HG03097 (cell line): ENCODE results near the gene IYD.
"Not testable (repeated sequence)": the region's sequence is repeated elsewhere in the genome, so short reads cannot be mapped to it uniquely, and the experiment has no call there.

Source experiments
- ATAC-seq: cut with Tn5 transposase; IDR thresholded peaks from one replicate; pipeline ENCODE4 v1.9.1; 2021; ENCODE audit not compliant: unreplicated experiment, low FRiP score

Gene IYD

DNA sequence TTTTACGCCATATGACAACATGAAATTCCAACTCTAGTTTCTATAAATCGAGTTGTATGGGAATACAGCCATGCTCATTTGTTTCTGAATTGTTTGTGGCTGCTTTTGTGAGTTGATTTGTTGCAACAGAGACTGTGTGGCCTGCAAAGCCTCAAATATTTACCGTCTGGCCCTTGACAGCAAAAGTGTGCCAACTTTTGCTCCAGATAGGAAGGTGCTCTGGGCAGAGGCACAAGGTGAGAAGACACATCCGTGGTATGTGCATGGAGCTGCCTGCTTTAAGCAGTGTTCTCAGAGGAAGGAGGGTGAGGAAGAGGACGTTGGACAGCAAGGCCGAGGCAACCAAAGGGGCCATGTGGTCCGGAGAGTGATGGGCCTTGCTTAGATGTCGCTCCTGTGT is 57.4 kb downstream of the IYD start:
- no peak for ATAC-seq

DNA sequence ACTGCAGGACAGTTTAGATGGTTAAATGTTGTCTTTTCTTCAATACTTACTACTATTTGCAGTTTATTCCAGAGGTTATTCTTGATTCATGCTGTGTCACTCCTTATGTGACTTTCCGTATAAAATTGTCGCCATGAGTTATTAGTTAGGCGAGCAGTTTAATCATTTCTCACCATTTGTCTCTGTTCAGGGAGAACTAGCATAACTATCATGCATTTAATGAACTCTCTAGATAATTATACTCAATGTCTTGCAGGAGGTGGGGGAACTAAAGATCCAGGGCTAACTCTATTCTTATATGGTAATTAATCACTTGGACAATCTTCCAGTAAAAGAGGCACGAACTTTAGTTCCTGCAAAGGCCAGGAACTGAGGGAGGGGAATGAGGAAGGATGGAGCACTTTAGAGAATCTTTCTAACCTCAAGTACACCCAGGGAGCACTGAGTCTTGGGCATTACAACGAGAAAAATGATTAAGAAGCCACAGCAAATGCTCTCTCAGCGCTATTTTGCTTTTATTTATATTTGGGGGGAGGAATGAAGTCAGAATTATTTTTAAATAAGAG is 58.3 kb downstream of the IYD start:
- no peak for ATAC-seq

DNA sequence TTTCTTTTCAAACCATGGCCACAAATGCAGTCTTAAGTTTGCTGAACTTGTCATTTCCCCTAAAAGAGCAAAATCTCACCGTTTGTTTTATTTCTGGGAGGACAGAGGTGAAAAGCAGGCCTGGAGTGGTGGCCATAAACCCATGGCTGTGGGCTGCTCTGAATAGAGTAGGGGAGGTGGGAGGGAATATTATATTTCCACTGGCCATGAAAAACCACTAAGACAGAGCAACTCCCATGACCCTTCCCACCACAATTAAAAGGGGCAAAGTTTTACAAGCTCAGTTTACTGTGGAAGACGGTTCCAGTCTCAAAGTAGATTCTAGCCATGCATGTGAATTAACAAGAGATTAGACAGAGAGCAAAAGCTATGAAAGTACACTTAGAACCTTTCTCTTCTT is 59.0 kb downstream of the IYD start:
- ATAC-seq = no peak

DNA sequence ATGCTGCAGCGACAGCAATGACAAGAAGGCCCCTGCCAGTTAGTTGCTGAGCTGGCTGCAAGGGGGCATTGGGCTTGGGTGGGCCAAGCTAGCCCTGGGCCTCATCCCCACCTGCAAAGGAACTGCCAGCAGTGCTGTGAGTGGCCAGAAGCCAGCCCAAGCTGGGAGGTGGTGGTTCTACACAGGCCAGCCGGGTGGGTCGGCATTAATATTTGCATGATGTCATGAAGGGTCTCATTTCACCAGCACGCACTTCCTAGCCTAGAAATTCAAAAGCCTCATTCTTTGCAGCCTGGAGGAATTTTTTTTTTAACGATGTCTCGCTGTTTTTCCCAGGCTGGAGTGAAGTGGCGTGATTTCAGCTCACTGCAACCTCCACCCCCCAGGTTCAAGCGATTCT is 62.0 kb downstream of the IYD start:
- ATAC-seq = no peak

DNA sequence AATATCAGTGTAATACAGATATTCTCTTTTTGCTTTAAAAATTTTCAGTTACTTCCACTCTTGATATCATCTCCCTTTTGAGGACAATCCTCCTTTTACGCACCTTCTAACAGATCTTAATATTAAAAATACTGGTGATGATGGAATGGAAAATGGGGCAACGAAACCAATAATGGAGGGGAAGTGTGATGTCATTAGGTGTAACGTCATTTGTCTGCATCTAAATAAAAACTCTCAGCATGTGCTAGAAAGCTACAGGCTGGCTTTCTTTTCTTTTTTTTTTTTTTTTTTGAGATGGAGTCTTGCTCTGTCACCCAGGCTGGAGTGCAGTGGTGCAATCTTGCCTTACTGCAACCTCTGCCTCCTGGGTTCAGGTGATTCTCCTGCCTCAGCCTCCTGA is 66.5 kb downstream of the IYD start:
- ATAC-seq = no peak

DNA sequence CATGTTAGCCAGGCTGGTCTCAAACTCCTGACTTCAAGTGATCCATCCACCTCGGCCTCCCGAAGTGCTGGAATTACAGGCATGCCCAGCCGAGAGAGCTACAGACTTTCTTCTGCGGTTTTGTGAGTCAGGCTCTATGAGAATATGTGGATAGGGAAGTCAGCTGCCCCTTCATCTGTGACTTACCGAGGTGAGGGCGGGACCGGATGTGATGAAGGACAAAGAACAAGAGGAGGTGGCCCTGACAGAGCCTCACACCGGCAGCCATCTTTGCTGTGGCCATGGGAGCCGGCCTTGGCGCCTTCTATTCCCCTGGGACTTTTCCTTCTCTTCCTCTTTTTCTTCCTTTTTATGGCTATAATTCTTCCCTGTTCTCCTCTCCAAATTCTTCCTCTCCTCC is 67.0 kb downstream of the IYD start:
- ATAC-seq = no peak

DNA sequence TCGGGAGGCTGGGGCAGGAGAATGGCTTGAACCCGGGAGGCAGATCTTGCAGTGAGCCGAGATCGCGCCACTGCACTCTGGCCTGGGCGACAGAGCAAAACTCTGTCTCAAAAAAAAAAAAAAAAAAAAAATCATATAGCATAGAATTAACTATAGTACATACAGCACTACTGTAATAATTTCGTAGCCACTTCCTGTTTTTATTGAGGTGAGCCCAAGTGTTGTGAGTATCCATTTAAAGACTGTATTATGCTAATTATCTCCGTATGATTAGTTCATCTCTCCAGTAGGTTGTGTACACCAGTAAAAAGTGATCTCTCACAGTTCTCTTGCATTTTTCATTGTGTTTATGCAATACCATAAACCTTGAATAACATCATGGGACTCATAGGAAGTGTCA is 70.6 kb downstream of the IYD start:
- ATAC-seq = no peak

DNA sequence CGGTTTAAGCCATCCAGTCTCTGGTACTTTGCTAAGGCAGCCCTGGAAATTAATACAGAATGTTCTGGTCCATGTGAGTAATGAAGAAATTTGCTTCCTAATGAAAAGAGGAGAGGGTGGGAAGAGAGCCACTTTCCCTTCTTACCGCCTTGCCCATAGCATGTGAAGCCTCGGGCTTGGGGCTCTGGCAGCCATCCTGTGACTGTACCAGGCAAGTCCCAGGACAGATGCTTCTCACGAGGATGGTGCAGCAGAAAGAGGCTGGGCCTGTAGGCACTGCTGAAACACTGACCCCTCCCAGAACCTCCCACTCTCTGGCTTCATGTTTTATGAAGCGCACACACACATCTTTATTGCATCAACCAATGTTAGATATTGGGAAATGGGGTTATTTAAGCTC is 74.8 kb downstream of the IYD start:
- ATAC-seq = no peak

DNA sequence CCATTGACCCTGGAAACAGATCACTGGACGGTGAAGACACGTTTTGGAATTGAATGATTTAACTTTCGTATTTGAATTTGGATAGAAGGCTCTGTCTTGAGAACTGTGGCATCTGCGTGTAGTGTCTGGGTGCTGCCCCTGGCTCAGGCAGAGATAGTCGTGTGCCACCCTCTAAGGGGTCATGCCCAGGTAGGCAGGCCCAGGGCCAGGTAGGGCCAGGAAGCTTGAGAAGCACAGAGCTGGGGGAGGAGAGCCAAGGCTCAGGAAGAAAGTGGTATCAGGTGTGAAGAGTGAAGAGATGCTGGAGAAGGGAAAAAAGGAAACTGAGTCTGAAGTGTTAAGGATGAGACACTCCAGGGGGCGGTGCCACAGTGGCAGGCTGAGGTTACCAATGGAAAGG is 75.5 kb downstream of the IYD start:
- ATAC-seq = no peak

DNA sequence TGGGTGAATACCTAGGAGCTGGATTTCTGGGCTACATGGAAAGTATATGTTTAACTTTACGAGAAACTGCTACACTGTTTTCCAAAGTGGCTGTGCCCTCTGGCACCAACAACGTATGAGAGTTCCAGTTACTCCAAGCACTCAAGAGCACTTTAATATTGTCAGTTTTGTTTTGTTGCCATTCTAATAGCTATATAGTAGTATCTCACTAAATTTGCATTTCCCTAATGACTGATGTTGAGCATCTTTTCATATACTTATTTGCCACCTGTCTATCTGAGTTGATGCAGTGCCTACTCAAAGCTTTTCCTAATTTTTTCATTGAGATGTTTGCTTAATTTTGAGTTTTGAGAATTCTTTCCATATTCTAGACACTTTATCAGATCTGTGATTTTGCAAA is 76.7 kb downstream of the IYD start:
- ATAC-seq = no peak

DNA sequence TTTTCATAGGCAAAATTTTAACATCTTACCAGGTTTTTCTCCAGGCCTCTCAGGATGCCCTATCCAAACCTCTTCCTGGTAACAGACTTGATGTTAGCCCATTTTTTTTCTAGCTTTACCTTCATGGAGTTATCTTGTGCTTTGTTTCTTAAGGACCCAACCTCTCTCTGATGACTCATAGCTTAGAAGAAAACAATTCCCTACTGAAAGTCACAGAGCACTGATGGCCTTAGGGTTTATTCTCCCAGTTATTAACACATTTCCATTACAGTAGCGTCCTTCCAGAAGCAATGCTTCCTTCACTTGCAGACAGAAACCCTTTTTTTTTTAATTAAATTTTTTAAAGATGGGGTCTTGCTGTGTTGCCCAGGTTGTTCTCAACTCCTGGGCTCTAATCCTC is 79.4 kb downstream of the IYD start:
- ATAC-seq = no peak

DNA sequence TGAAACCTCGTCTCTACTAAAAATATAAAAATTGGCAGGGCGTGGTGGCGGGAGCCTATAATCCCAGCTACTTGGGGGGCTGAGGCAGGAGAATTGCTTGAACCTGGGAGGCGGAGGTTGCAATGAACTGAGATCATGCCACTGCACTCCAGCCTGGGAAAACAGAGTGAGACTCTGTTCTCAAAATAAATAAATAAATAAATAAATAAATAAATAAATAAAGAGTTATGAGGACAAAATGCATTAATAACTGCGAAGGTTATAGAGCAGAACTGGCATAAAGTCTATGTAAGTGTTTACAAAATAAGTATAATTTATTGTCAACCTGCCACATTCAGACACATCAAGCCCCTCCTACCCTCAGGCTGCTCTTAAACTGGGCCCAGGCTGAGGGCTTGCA is 80.2 kb downstream of the IYD start:
- ATAC-seq = not testable (repeated sequence)

DNA sequence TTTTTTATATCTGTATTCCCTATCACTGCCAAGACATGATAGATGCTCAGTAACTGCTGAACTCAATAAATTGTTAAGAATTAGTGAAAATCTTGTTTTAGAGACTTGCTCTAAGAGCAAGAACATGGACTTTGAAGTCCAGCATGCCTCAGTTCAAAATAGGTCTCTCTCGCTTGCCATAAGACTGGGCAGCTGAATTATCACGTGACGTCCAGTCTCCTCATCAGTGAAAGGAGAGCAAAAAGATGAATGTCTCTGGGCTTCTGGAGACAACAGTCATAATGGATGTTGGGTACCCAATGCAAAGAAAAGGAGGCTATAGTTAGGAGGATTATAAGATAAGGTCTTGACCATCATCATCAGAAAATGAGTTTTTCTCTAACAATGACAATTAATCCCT is 82.1 kb downstream of the IYD start:
- no peak for ATAC-seq

DNA sequence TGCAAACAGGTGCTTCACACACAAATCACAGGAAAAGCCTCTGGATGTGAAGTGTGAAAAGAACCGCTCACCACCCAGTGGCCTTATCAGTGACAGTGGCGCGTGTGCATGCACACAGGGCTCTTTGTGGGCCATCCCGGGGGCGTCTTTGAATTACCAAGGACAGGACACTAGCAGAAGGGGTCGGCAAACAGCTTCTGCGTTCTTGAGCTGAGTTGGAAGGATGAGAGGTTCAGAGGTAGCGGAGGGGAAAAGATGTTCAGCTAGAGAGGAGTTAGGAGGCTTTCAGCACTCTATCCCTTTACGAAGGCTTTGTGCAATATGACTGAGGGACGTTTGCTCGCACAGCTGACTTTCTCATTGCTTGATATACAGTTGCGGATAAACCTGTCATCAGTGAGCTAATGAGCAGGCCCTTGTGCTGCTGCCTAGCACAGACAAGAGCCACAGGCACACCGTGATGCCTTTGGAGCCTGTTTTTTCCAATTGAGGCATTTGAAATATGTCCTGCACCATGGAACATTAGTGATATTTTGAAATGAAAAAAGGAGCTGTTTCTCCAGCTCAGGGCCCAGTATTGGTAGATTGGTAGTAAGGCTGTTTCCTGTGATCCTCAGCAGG is 83.1 kb downstream of the IYD start:
- ATAC-seq = no peak

DNA sequence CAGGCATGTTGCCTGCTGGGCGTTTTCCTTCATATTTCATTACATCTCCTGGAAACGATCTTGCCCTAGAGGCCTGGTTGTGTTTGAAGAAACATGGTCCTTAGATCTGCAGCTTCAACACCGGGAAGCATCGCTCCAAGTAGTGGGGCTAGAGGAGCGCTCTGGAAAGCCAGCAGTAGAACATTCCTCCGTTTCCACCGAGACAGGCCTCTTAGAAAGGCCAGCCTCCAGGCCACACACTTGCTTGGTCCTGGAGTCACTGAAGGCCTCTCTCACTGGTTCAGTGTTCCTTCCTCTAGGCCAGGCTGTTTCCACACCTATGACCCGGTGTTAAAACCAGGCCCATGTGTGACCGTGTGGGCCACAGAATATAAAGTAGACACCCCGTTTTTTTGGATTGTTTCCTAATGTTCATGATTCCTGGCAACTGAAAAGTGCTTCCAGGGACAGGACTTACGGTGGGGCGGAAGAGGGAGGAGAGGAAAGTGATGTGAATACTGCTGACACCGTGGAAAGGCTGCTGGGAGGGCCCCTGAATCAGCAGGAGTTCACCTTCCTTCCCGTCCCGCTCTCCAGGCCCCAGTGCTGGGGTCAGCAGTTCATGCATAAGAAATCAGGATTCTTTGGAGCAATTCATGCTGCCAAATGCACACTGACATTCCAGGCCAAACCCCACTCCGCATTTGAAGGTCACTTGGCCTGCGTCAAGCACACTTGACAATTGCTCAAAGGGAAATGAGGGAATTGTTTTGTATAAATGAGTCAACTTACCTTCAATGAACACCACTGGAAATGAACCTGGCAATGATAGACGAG is 83.8 kb downstream of the IYD start:
- no peak for ATAC-seq

DNA sequence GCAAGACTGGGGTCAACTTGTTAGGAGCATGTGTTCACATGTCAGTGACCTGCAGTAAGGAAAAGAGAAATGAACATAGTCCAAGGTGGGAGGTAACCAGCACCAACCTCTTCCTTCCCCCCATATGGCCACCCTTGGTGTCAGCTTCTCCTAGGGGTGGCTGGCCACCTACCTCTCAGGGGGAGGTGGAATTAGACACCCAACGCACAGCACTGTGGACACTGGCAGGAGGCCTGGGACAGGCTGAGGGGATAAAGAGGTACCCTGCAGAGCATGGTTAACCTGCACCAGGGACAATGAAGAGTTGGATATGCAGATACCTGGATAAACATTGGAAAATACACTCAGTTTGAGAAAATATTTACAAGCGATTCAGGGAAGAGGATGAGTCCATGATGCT is 84.5 kb downstream of the IYD start:
- ATAC-seq = no peak
